Dedifferentiated amniotic fluid mesenchymal stem cell (primary cell): ENCODE results near the gene VPS16.
"Not testable (repeated sequence)": the region's sequence is repeated elsewhere in the genome, so short reads cannot be mapped to it uniquely, and the experiment has no call there.

ENCODE experiments used
- DNase-seq: peaks from one replicate; pipeline ENCODE4 v3.0.0-alpha.2; 2016; ENCODE audit errors: extremely low spot score

VPS16 gene

DNA sequence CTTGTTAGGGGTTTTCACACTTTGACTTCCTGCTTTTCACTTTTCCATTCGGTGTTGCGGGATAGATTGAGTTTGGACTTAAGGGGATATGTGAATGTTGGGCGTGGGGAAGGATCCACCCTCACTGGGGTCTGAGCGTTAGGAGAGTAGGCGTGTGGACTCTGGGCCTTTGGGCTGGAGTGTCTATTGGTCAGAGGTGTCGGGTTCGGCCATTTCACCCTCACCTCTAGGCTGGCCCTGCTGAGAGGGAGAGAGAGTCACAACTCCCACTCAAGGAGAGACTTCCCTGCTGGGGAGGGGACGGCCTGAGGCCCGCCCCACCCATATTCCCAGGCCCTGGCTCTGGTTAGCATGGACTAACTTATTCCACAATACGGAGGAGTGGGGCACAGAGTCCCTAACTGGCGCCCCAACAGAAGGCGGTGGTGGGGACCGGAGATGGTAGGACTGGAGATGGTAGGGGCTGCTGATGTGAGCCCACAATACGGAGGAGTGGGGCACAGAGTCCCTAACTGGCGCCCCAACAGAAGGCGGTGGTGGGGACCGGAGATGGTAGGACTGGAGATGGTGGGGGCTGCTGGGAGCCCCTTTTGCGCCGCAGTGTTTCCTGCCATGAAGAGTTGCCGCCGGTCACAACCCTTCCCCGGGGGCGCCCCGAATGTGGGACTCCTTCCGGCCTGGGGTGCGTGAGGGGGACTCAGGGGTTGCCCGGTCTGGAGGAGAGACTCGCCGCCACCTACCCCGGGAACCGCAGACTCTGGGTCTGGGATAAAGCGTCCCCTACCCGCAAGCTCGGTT is 31.3 kb downstream of the VPS16 start:
- no peak for DNase-seq

GRCh38 chr20:2872459-2873009 is 32.0 kb downstream of the VPS16 start:
- peak; percentile 28 for DNase-seq

DNA sequence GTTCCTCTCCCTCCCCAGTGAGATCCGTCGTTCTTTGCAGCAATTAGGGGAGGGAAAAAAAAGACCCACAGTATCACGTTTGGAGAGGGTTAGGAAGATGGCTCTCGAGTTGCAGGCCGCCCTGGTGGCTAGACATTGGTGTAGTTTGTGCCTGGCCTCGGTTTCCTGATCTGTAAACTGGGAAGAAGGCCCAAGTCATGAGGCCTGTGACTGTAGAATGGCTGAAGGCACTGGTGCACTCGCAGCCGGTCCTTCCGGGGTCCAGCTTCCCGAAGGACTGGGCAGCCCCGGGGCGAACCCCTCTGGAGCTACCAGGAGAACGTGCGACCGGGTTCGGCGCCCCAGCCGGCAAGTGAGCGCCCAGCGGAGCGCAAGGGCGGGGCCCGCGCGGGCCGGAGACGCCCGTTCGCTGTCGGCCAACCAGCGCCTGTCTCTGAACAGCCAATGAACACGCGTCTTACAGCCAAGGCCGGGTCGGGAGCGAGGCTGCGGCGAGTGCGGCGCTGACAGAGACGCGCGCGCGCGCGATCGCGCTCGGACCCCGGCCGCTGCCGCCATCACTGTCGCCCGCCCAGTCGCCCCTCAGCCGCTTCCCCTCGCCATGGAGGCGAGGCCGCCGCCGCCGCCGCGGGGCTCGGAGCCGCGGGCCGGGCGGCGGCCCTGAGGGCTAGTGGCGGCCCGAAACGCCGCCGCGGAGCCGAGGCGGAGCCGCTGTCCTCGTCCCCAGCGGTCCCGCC is 32.6 kb downstream of the VPS16 start, which contains the start of gene PTPRA:
TSS of gene PTPRA (plus strand) at position 472 of the 737 bp plus-strand sequence. CDS start 90,797 bp downstream, outside the sequence.
- DNase-seq, result peak; percentile 89

DNA sequence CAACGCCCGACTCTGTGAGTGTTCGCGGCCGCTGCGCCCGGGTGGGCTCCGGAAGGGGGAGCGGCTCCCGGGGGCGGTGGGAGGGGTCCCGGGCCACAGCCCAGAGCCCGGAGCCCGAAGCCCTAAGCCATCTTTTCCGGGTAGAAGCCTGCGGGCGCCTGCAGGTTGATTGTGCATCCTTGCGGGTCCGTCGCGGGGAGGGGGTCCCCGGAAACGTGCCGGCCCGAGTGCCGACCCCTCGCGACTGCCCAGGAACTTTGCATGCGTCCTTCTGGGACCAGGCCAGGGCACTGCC is 33.1 kb downstream of the VPS16 start:
- DNase-seq, result no peak

DNA sequence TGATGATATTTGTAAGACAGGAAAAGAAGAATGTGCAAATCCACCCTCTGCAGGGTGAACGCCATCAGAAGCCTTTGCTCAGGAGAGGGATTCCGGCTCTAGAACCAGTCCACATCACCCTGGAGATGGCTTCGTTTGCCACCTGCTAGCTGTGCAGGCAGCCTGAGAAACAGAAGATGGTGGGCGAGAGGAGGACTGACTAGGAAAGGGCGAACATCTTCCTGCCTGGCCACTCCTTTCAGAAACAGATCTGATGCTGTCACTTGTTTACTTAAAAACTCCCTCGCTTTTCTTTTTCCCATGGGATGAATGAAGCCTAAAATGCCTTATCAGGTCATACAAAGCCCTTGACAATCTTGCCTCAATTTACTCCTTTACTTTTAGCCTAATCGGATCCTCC is 33.9 kb downstream of the VPS16 start:
- no peak for DNase-seq

DNA sequence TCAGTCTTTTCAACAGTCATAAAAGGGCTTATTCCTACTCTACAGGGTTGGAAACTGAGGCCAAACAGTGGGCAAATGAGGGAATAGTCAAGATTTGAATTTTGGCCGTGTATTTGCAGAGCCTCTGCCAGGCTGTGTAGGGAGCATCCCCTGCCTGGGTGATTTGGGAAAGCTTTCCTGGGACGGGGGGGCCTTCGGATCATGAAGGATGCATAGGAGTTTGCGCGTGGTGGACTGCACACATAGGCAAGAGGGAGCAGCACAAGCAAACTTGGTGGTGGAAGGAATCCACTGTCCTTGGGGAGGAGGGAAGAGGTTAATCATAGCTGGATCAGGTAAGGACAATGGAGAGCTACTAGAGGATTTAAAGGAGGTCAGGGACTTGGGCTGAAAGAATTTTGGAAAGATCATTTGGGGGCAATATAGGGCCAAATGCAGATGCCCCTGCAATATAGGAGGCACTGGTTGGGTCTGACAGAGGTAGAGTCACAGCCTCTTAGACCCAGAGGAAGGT is 35.2 kb downstream of the VPS16 start:
- DNase-seq, result no peak

DNA sequence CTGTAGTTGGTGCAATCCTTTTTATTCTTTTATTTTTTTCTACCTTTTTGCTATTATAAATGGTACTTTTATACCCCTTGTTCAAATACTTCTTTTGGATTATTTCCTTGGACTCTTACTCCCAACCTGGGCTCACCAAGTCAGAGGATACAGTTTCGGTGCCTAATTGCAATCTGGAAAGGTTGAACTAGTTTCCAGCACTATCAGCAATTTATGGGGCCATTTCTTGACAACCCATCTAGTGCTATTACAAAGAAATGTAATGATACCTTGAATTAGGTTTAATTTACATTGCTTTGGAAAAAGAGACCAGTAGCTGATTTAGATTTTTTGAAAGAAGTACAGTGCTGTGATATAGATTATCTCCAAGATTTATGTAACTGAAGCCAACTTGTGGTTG is 38.0 kb downstream of the VPS16 start:
- DNase-seq, result no peak

- DNase-seq, result peak; percentile 57
Measured at GRCh38 chr20:2879146-2879545, 38.6 kb downstream of the VPS16 start.

DNA sequence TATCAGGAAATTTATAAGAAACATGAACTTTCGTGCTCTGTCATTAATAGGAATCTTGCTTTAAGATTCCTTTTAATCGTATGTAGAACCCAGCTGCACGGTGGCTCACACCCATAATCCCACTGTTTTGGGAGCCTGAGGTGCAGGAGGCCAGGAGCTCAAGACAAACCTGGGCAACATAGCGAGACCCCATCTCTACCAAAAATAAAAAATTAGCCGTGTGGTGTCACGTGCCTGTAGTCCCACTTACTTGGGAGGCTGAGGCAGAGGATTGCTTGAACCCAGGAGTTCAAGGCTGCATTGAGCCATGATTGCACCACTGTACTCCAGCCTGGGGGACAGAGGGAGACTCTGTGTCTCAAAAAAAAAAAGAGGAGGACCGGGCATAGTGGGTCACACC is 40.1 kb downstream of the VPS16 start:
- no peak for DNase-seq

DNA sequence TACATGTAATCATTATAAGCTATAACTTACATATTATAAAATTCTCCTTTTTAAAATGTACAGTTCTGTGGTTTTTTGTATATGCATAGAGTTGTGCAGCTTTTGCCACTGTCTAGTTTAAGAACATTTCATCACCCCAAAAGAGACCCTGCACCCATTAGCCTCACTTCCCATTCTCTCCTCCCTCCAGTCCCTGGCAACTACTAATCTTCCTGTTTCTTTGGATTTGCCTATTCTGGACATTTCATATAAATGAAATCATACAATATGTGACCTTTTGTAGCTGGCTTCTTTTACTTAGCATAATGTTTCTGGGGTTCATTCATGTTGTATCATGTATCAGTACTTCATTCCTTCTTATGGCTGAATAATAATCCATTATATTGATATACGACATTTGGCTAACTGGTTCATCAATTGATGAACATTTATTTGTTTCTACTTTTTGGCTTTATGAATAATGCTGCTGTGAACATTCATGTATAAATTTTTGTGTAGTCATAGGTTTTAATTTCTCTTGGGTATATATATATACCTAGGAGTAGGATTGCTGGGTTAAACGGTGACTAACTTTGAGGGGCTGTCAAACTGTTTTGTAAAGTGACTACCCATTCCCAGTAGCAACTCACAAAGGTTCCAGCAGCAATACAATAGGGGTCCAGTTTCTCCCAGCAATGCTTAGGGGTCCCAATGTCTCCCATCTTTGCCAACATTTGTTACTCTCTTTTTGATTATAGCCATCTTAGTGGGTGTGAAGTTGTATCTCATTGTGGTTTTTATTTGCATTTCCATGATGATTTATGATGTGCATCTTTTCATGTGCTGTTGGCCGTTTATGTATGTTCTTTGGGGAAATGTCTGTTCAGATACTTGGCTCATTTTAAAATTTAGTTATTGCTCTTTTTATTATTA is 43.4 kb downstream of the VPS16 start:
- no peak for DNase-seq

DNA sequence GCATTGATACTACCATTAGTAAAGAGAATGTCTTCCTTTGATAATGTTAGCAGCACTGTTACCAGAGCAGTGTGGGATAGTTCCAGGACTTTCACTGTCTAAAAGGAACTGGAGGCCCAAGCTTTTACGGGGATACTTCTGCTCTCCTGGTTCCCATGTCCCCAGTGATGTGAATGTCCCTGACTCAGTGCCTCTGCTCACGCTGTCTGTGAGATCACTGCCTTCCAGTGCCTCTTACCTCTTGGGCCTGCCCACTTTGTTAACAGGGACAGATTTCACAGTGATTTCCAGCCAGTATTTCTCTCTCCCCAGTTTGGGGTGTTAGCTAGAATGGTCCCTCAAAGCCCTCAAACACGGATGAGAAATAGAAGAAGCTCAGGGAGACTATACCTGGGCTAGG is 47.2 kb downstream of the VPS16 start:
- no peak for DNase-seq

GRCh38 chr20:2888224-2888955 is 47.8 kb downstream of the VPS16 start:
- DNase-seq, result no peak

GRCh38 chr20:2889209-2889608 is 48.7 kb downstream of the VPS16 start:
- no peak for DNase-seq

DNA sequence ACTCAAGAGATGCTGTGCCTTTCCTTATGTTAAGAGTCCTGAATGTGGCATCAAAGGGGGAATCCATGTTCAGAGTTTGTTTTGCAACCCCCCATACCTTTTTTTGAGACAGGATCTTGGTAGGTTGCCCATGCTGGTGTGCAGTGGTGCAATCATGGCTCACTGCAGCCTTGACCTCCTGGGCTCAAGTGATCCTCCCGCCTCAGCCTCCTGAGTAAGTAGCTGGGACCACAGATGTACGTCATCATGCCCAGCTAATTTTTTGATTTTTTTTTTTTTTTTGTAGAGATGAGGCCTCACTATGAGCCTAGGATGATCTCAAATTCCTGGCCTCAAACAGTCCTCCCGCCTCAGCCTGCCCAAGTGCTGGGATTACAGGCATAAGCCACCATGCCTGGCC is 49.3 kb downstream of the VPS16 start:
- DNase-seq, result no peak

- DNase-seq, result no peak
Measured at GRCh38 chr20:2890742-2891141, 50.2 kb downstream of the VPS16 start.

GRCh38 chr20:2891343-2891742 is 50.8 kb downstream of the VPS16 start:
- no peak for DNase-seq

DNA sequence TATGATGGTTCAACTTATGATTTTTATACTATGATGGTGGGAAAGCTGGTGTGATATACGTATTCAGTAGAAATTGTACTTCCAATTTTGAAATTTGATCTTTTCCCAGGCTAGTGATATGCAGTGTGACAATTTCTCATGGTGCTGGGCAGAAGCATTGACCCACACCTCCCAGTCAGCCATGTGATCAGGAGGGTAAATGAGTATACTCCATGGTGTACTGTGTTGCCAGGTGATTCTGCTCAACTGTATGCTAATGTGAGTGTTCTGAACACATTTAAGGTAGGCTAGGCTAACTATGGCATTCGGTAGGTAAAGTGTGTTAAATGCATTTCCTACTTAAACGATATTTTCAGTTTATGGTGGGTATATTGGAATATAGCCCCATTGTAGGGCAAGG is 51.8 kb downstream of the VPS16 start:
- no peak for DNase-seq

GRCh38 chr20:2894221-2894620 is 53.7 kb downstream of the VPS16 start:
- DNase-seq, result no peak

DNA sequence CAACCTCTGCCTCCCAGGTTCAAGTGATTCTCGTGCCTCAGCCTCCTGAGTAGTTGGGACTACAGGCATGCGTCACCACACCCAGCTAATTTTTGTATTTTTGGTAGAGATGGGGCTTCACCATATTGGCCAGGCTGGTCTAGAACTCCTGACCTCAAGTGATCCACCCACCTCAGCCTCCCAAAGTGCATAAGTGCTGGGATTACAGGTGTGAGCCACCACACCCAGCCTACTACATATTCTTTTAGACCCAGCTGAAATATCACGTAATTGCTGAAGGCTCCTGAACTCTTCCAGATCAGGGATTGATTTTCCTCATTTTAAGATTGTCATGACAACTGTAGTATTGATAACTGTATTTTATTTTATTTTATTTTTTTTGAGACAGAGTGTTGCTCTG is 54.6 kb downstream of the VPS16 start:
- DNase-seq, result not testable (repeated sequence)

GRCh38 chr20:2899243-2899642 is 58.7 kb downstream of the VPS16 start:
- no peak for DNase-seq
